GM12872 (cell line): ENCODE measurements around the gene AGAP1.

ENCODE experiments used
- TF ChIP-seq, protein P1 (sequence below): IDR thresholded peaks from 3 replicates; pipeline ENCODE4 v1.5.1; 2011; ENCODE audit warnings: low read depth, mild to moderate bottlenecking, low read length, moderate library complexity; ENCODE audit not compliant: insufficient read depth

Gene AGAP1

DNA sequence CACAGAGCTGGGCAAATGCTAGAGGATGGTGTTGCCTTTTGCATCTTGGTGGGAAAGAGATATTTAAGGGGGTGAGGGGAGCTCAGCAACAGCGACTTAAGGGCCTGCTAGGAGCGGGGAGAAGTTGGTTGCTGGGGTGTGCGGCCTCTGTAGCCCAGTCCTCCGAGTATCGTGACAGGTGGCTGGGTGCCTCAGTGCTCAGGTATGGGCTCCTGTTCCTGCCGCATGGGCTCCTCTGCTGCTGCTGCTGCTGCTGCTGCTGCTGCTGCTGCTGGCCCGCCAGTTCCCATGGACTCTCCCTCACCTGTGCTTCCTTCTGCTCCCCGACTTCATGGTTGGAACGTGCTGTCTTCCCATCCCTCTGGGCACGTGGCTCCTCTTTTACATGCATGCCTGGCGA, 22.0 kb downstream of the AGAP1 start:
- TF ChIP-seq, protein P1, sequence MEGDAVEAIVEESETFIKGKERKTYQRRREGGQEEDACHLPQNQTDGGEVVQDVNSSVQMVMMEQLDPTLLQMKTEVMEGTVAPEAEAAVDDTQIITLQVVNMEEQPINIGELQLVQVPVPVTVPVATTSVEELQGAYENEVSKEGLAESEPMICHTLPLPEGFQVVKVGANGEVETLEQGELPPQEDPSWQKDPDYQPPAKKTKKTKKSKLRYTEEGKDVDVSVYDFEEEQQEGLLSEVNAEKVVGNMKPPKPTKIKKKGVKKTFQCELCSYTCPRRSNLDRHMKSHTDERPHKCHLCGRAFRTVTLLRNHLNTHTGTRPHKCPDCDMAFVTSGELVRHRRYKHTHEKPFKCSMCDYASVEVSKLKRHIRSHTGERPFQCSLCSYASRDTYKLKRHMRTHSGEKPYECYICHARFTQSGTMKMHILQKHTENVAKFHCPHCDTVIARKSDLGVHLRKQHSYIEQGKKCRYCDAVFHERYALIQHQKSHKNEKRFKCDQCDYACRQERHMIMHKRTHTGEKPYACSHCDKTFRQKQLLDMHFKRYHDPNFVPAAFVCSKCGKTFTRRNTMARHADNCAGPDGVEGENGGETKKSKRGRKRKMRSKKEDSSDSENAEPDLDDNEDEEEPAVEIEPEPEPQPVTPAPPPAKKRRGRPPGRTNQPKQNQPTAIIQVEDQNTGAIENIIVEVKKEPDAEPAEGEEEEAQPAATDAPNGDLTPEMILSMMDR: no peak

DNA sequence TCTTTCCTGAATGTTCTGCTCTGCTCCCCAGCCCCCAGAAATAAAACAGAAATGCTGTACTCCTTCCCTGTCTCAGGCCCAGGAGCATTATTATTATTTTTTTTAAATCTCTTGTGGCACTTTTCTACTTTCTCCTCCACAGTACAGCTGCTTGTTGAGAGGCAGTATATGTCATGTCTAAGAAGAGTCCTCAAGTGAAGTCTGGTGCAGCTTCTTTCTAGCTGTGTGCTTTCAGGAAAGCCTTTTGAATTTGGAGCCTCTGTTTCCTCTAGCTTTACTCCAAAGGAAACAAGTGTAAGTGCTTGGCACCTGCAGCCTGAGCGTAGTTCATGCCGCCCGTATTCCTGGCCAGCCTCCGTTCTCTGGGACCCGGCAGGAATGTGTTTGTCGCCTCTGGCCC, 22.4 kb downstream of the AGAP1 start:
- TF ChIP-seq, protein P1: no peak

DNA sequence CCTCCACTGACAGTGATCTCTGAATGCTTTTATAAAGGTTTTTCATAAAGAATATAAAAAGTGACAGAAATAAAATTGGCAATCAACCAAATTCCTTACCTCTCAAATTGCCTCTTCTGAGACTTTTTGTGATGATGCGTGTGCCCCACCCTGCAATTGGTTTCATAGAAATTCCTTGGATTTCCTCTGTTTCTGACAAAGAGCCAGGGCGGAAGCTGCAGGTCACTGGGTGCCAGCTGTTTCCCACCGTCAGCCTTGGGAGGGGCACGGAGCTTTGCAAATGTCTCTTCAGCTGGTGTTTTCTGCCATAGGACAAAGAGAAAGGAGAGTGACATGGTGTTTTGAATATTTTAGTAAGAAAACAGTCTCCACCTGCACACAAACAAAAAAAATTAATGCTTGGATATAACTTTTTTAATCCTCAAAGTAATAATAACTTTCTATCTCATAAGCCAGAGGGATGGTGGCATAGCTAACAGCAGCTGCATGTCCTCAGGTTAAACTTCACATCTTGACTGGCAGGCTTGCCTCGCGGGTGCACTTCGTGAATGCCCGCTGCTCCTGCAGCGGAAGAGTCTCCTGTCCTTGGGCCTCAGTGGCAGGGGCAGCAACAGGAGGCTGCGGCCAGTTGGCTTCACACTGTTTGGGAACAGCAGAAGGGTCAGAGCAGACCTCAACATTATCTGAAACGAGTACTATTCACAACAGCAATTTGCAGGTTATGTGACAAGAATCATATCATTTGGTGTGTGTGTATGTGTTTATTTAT, 24.7 kb downstream of the AGAP1 start:
- TF ChIP-seq, protein P1: no peak

DNA sequence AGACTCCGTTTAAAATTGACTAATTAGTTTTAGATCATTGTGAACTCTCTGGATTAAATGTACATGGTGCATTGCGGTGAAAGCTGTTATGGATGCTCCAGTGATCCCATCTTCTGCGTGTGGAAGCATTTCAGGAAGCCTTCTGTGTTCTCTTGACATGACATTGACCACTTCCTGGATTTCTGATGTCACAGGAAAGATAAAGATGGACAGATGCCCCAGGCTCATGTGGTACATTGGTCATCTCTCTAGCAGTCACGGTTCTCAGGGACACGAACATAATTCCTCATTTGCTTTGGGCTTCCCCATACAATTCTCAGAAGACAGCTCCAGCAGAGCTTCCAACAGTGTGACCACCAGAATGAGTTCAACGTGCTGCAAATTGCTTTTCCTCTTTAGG, 26.9 kb downstream of the AGAP1 start:
- TF ChIP-seq, protein P1: no peak

DNA sequence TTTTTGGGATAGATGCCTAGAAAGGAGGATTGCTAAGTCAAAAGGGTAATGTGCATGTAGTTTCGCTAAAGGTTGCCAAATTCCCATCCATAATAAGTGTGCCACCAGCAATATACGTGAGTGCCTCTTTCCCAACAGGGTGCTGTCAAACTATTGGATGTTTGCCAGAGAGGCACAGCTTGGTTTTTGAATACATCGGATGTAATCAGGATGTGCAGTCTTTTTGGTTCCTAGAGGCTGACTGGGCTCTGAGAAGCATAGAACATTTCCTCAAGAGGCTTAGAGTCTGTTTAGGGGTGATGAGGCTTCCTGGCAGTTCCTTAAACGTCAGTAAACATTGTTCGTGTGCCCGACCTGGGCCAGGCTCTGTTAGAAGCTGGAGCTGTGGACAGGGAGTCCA, 28.0 kb downstream of the AGAP1 start:
- TF ChIP-seq, protein P1: no peak

DNA sequence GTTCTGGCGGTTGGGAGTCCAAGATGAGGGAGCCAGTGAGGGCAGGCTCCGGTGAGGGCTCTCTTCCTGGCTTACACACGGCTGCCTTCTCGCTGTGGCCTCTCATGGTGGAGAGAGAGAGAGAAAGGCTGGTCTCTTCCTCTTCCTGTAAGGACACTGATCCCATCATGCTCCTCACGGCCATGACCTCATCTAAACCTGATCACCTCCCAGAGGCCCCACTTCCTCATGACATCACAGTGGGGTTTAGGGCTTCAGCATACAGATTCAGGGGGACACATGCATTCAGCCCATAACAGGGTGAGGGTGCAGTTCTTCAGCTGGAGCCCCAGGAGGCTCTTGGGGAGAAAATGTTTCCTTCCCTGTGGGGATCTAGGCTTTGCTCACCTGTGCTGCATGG, 29.2 kb downstream of the AGAP1 start:
- TF ChIP-seq, protein P1: no peak

DNA sequence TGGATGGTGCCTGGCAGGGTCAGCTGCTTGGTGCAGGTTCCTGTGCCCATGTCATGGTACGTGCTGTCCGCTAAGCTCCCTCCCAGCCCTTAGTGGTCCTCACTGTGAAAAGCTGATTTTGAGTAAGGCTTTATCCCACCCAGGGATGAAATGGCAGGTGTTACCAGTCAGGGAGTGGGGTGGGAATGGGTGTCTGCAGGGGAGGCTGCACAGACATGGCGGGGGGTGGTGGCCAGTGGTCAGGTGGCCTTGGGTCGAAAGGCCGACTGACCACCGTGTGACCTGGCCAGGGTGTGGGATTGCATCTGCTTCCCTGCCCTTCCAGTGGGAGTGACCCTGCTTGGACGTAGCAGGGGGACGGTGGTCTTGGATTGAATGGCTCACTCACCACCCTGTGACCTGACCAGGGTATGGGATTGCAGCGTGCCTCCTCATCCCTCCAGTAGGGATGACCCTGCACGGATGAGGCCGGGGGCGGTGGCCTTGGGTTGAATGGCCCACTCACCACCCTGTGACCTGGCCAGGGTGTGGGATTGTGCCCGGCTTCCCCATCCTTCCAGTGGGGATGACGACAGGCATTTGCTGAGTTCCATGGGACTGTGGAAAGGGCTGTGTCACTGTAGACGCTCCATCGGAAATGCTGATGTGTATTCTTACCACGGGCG, 29.8 kb downstream of the AGAP1 start:
- TF ChIP-seq, protein P1: no peak
